K562 (cell line): ENCODE data around the gene NHSL2. TPM values are rescaled to one million over a fixed set of nuclear protein-coding genes. Genes with fewer than 3 reads are reported as not detected.

Source experiments
- ATAC-seq: fragments of 200-7000 bp; cut with Tn5 transposase; 3 replicates; pipeline ENCODE4 v1.9.1; 2020; ENCODE audit warnings: moderate library complexity
- BruUV-seq: library from RNA; stranded (reverse); fragments of 400-500 nt; replicated peaks from 2 replicates; lab custom pipeline; 2021; lab: Mats Ljungman, UMichigan
- CTCF ChIA-PET: fragments of 300-600 bp; formaldehyde crosslinking; extraction: SDS; loops from one replicate; lab custom pipeline; 2021; ENCODE audit warnings: low intra/inter-chr PET ratio; lab: Yijun Ruan, JAX
- POLR2A ChIA-PET: fragments of 300-600, 350-650 bp; sonication (Branson Sonifier 250); formaldehyde crosslinking; extraction: SDS; loops from one replicate; lab custom pipeline; 2021; ENCODE audit warnings: antibody characterized with exemption, inconsistent platforms; lab: Yijun Ruan, JAX
- DNase-seq, 4 experiments: peaks; one replicate each; pipeline versions ENCODE4 v3.0.0 to v3.0.0-alpha.2; 2011 to 2018; ENCODE audit warnings: low spot score in 3 of 4, mixed read lengths in 3 of 4; ENCODE audit errors: extremely low read depth in 1 of 4
- FAIRE-seq: peaks from 2 replicates; lab custom pipeline; 2011; peaks lifted over from hg19 to GRCh38; lab: Jason Lieb, UNC
- H2AFZ ChIP-seq: 2 replicates; pipeline ENCODE4 v1.6.0; 2011; ENCODE audit warnings: low read depth, low read length, control low read depth, inconsistent platforms
- H3K27ac ChIP-seq: fragments of 200-600 bp; 3 replicates; pipeline ENCODE4 v1.8.0; 2011; ENCODE audit warnings: low read depth, mild to moderate bottlenecking, control low read depth, inconsistent platforms, low read length, moderate library complexity, mixed read lengths; ENCODE audit errors: extremely low read depth
- H3K27me3 ChIP-seq, 2 experiments: fragments of 300-600 bp in 1 of 2; 2 replicates in 1 of 2; 3 replicates in 1 of 2; pipeline versions ENCODE4 v1.6.0 to v1.8.0; 2011; ENCODE audit warnings: inconsistent platforms in 2 of 2, low read length in 2 of 2, mild to moderate bottlenecking in 1 of 2, mixed read lengths in 1 of 2, moderate library complexity in 1 of 2; ENCODE audit not compliant: control insufficient read depth in 2 of 2, insufficient read depth in 2 of 2
- H3K36me3 ChIP-seq: fragments of 300-600 bp; 3 replicates; pipeline ENCODE4 v1.8.0; 2011; ENCODE audit warnings: mild to moderate bottlenecking, low read length, inconsistent platforms; ENCODE audit not compliant: control insufficient read depth, insufficient read depth
- H3K4me1 ChIP-seq, 2 experiments: fragments of 200-600 bp in 1 of 2; replicated peaks in 1 of 2; 2 replicates in 1 of 2; 3 replicates in 1 of 2; pipeline versions ENCODE4 v1.5.1 to v1.8.0; 2011; ENCODE audit warnings: inconsistent platforms in 2 of 2, low read length in 2 of 2, mild to moderate bottlenecking in 1 of 2, mixed read lengths in 1 of 2, moderate library complexity in 1 of 2; ENCODE audit not compliant: control insufficient read depth in 2 of 2, insufficient read depth in 2 of 2
- H3K4me2 ChIP-seq: 2 replicates; pipeline ENCODE4 v1.6.1; 2011; ENCODE audit warnings: low read length, control low read depth, inconsistent platforms, mixed read lengths; ENCODE audit not compliant: insufficient read depth
- H3K4me3 ChIP-seq: fragments of 200-600 bp; sonication (generic), shearing (Covaris generic); 2 replicates; pipeline ENCODE4 v1.5.1; 2016; ENCODE audit warnings: control low read depth, inconsistent platforms
- H3K79me2 ChIP-seq: fragments of 200-600 bp; 3 replicates; pipeline ENCODE4 v1.8.0; 2011; ENCODE audit warnings: low read length, inconsistent platforms; ENCODE audit not compliant: control insufficient read depth, insufficient read depth
- H3K9ac ChIP-seq, 2 experiments: 2 replicates each; pipeline versions ENCODE4 v1.6.0 to v1.6.1; 2011; ENCODE audit warnings: low read depth in 2 of 2, low read length in 2 of 2, control low read depth in 1 of 2, inconsistent platforms in 1 of 2, mild to moderate bottlenecking in 1 of 2, mixed read lengths in 1 of 2; ENCODE audit not compliant: insufficient read depth in 1 of 2
- H3K9me1 ChIP-seq: one replicate; pipeline ENCODE4 v1.6.0; 2011; ENCODE audit warnings: inconsistent platforms, mild to moderate bottlenecking, low read length, moderate library complexity; ENCODE audit not compliant: control insufficient read depth, insufficient read depth
- H3K9me3 ChIP-seq: replicated peaks from 2 replicates; pipeline ENCODE4 v1.5.1; 2011; ENCODE audit warnings: low read depth, low read length, inconsistent platforms; ENCODE audit not compliant: control insufficient read depth, insufficient read depth
- H4K20me1 ChIP-seq: replicated peaks from 2 replicates; pipeline ENCODE4 v1.6.1; 2011; ENCODE audit warnings: low read length, inconsistent platforms, mixed read lengths; ENCODE audit not compliant: control insufficient read depth, insufficient read depth
- ETV6 ChIP-seq, 3 experiments: fragments of 150-350 bp in 1 of 3; sonication (generic) in 1 of 3; formaldehyde crosslinking in 1 of 3; IDR thresholded peaks; 2 replicates each; pipeline versions ENCODE4 v1.6.1 to v1.8.0; 2014 to 2022; ENCODE audit warnings: borderline replicate concordance in 2 of 3, low read depth in 2 of 3, antibody characterized with exemption in 1 of 3, low read length in 1 of 3, mild to moderate bottlenecking in 1 of 3, missing genetic modification reagents in 1 of 3
- MEIS2 ChIP-seq: fragments of 450-650 bp; IDR thresholded peaks from 2 replicates; pipeline ENCODE4 v1.6.1; 2014; ENCODE audit warnings: mild to moderate bottlenecking; ENCODE audit not compliant: partially characterized antibody
- TCF15 ChIP-seq: fragments of 250-450 bp; sonication (Bioruptor Pico); IDR thresholded peaks from 2 replicates; pipeline ENCODE4 v1.8.0; 2022; ENCODE audit warnings: moderate library complexity, mild to moderate bottlenecking, inconsistent platforms
- ZBTB43 ChIP-seq: sonication (generic); formaldehyde crosslinking; IDR thresholded peaks from 2 replicates; pipeline ENCODE4 v1.8.0; 2023; ENCODE audit warnings: mild to moderate bottlenecking, missing genetic modification reagents
- ZNF384 ChIP-seq: IDR thresholded peaks from 2 replicates; pipeline ENCODE4 v1.6.1; 2012; ENCODE audit warnings: low read depth, low read length, improper control_type of control experiment
- WGBS: fragments of 100-300 bp; shearing (Covaris generic); methylation state at CpG from one replicate; pipeline ENCODE4 v1.1.6; 2016; ENCODE audit warnings: low coverage, mixed read lengths; ENCODE audit not compliant: insufficient coverage; ENCODE audit errors: missing lambda C conversion rate; 5-methylcytosine and 5-hydroxymethylcytosine counted together
- in situ Hi-C: fragments of 300-500 bp; cut with MboI; formaldehyde crosslinking; loops from 4 replicates; pipeline ENCODE4 v1.15.0; 2018; ENCODE audit warnings: inconsistent platforms, mixed read lengths
- intact Hi-C: fragments of 100-400 bp; cut with micrococcal nuclease; formaldehyde crosslinking; loops from 2 replicates; pipeline ENCODE4 v1.14.2; 2022
- polyA plus RNA-seq, 8 experiments: library from polyadenylated mRNA; depleted of rRNA in 4 of 8; stranded (reverse) in 5 of 8; unstranded in 3 of 8; fragments of >200 nt; fragmentation: Nextera tagmentation in 2 of 8; fragmentation: Illumina TruSeq in 1 of 8; extraction: Ambion mirVana in 2 of 8; extraction: Trizol in 1 of 8; gene quantifications; 2 replicates each; pipeline versions ENCODE4 v1.2.1 to v1.2.3, GENCODE V29; 2011 to 2014; ENCODE audit warnings: inconsistent platforms in 1 of 8, missing spikeins in 1 of 8
- total RNA-seq, 7 experiments: library from RNA; depleted of rRNA in 6 of 7; stranded (reverse); fragments of >200 nt in 6 of 7; fragmentation: Illumina TruSeq in 2 of 7; extraction: Trizol in 2 of 7; gene quantifications; 2 replicates each; pipeline versions ENCODE4 v1.2.1 to v1.2.3, GENCODE V29; 2011 to 2021; ENCODE audit warnings: low replicate concordance in 1 of 7

NHSL2 gene
- total and polyA plus RNA-seq, 9 of the 15 experiments (the other 6 are each of a cell fraction or from before 2014, with no cell fraction given): 0.02 TPM; not detected in 8

GRCh38 chrX:72097098-72097497, 186.5 kb downstream of the NHSL2 start:
- H3K36me3 ChIP-seq: no peaks in the 10 kb centered on the region
- no peaks in the 10 kb centered on the region; the same call in 1 of the 2 replicates for H4K20me1 ChIP-seq
- H3K27me3 ChIP-seq: peaks cover 0 to 20% of the 10 kb centered on the region in 2 experiments; a peak in 2 of 5 replicates
- FAIRE-seq (no peak), DNase-seq (no peak), ATAC-seq (no peak)
- intact Hi-C loops (no loop called here), in situ Hi-C loops (no loop called here)
- CTCF ChIA-PET: no interaction called here
- no peaks in the 10 kb centered on the region for H3K9me3 ChIP-seq
- H3K4me1 ChIP-seq: peaks cover 0 to 5% of the 10 kb centered on the region in 2 experiments; a peak in 1 of 5 replicates
- H2AFZ ChIP-seq: no peak overlapping the region
- no peaks in the 10 kb centered on the region for H3K79me2 ChIP-seq
- H3K4me2 ChIP-seq: no peak overlapping the region
- no peak overlapping the region for H3K27ac ChIP-seq
- BruUV-seq: no TSS peak
- no peaks in the 10 kb centered on the region for H3K9me1 ChIP-seq
- 8% methylated on average over 3 of the region's 3 CpGs for whole genome bisulfite sequencing
- no peak overlapping the region for H3K4me3 ChIP-seq
- TF ChIP-seq TCF15 (no peak), ZNF384 (no peak), MEIS2 (peak; percentile 18), ZBTB43 (CRISPR knock-in tag) (no peak), ETV6 (IDR thresholded peaks at IDR 0.05; ENCODE audit: borderline replicate concordance in 1 of 2, low read depth in 2 of 2, low read length in 1 of 2) (no peak), ETV6 (CRISPR knock-in tag; IDR thresholded peaks at IDR 0.05; ENCODE audit: borderline replicate concordance) (no peak)
- TF ChIP-seq, all 486 proteins: peak for 1
- H3K9ac ChIP-seq: no peak overlapping the region
- POLR2A ChIA-PET: no interaction called here
